Measurements from ENCODE around the gene FYB1.

Gene FYB1

DNA sequence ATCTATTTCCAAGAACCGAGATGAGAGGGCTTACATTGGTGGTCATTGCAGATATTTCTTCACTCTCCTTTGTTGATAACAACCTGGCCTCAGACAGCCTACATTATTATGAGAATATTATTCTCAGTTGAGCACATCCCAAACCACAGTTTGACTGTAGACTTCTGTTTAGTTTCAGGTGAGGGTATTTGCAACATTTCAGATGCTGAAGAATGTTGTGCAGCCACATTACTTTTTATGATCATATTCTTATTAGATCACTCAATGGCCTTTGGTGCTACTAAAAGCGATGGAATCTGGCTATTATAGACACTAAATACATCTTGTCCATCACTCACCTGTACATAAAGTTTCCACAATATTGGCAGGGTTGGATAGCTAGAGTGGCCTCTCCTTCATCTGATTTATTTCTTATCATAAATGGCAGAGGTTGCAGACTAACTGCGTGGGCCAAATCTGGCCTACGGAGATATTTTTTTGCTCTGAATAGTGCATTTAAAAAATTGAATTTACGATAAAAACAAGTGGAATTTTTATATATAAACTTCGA lies 119.0 kb downstream of the FYB1 start:
- Histone ChIP-seq H3K27me3 (ENCODE audit: insufficient read depth, poor library complexity, severe bottlenecking) (no peaks in the 10 kb centered on the region), H3K27ac (replicated peaks) (no peak overlapping the region), H3K4me3 (replicated peaks; ENCODE audit: insufficient read depth, low read length) (no peak overlapping the region)
- no peak for DNase-seq (ENCODE audit: low read depth in 1 of 2, low spot score in 1 of 2)
- TF ChIP-seq GABPA (IDR thresholded peaks at IDR 0.05; ENCODE audit: low read depth): no peak
- TF ChIP-seq, protein P1, sequence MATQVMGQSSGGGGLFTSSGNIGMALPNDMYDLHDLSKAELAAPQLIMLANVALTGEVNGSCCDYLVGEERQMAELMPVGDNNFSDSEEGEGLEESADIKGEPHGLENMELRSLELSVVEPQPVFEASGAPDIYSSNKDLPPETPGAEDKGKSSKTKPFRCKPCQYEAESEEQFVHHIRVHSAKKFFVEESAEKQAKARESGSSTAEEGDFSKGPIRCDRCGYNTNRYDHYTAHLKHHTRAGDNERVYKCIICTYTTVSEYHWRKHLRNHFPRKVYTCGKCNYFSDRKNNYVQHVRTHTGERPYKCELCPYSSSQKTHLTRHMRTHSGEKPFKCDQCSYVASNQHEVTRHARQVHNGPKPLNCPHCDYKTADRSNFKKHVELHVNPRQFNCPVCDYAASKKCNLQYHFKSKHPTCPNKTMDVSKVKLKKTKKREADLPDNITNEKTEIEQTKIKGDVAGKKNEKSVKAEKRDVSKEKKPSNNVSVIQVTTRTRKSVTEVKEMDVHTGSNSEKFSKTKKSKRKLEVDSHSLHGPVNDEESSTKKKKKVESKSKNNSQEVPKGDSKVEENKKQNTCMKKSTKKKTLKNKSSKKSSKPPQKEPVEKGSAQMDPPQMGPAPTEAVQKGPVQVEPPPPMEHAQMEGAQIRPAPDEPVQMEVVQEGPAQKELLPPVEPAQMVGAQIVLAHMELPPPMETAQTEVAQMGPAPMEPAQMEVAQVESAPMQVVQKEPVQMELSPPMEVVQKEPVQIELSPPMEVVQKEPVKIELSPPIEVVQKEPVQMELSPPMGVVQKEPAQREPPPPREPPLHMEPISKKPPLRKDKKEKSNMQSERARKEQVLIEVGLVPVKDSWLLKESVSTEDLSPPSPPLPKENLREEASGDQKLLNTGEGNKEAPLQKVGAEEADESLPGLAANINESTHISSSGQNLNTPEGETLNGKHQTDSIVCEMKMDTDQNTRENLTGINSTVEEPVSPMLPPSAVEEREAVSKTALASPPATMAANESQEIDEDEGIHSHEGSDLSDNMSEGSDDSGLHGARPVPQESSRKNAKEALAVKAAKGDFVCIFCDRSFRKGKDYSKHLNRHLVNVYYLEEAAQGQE (IDR thresholded peaks at IDR 0.05; ENCODE audit: insufficient replicate concordance, low read depth): no peak
- TF ChIP-seq, protein P2, sequence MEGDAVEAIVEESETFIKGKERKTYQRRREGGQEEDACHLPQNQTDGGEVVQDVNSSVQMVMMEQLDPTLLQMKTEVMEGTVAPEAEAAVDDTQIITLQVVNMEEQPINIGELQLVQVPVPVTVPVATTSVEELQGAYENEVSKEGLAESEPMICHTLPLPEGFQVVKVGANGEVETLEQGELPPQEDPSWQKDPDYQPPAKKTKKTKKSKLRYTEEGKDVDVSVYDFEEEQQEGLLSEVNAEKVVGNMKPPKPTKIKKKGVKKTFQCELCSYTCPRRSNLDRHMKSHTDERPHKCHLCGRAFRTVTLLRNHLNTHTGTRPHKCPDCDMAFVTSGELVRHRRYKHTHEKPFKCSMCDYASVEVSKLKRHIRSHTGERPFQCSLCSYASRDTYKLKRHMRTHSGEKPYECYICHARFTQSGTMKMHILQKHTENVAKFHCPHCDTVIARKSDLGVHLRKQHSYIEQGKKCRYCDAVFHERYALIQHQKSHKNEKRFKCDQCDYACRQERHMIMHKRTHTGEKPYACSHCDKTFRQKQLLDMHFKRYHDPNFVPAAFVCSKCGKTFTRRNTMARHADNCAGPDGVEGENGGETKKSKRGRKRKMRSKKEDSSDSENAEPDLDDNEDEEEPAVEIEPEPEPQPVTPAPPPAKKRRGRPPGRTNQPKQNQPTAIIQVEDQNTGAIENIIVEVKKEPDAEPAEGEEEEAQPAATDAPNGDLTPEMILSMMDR (IDR thresholded peaks at IDR 0.05; ENCODE audit: insufficient read depth, low read length): no peak
- TF ChIP-seq SPI1 (IDR thresholded peaks at IDR 0.05; ENCODE audit: borderline replicate concordance, low read depth): no peak
- TF ChIP-seq POLR2AphosphoS5 (IDR thresholded peaks at IDR 0.05; ENCODE audit: low read depth): no peak

DNA sequence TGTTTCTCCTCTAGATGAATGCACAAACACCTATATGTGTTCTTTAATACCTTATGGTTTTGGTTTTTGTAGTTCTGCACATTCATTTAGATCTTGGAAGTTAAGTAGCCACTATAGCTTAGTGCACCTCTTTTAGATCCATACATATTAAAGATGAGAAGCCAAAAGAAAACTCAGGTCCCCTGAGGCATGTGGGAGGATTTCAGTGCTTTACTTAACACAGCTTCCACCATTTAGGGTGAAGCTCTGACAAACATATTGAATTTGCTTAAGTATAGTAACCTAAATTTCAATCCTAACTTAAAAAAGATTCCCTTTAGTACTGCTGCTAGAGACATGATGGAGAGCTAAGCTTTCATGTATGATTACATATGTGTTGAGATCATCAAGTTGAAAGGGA lies 119.5 kb downstream of the FYB1 start:
- Histone ChIP-seq H3K4me3 (replicated peaks; ENCODE audit: insufficient read depth, low read length) (no peak overlapping the region), H3K27ac (replicated peaks) (no peak overlapping the region), H3K27me3 (ENCODE audit: insufficient read depth, poor library complexity, severe bottlenecking) (no peaks in the 10 kb centered on the region)
- DNase-seq (ENCODE audit: low read depth in 1 of 2, low spot score in 1 of 2): no peak
- TF ChIP-seq, protein P2 (IDR thresholded peaks at IDR 0.05; ENCODE audit: insufficient read depth, low read length): no peak
- TF ChIP-seq GABPA (IDR thresholded peaks at IDR 0.05; ENCODE audit: low read depth) (no peak), SPI1 (IDR thresholded peaks at IDR 0.05; ENCODE audit: borderline replicate concordance, low read depth) (no peak), POLR2AphosphoS5 (IDR thresholded peaks at IDR 0.05; ENCODE audit: low read depth) (no peak)
- TF ChIP-seq, protein P1 (IDR thresholded peaks at IDR 0.05; ENCODE audit: insufficient replicate concordance, low read depth): no peak

DNA sequence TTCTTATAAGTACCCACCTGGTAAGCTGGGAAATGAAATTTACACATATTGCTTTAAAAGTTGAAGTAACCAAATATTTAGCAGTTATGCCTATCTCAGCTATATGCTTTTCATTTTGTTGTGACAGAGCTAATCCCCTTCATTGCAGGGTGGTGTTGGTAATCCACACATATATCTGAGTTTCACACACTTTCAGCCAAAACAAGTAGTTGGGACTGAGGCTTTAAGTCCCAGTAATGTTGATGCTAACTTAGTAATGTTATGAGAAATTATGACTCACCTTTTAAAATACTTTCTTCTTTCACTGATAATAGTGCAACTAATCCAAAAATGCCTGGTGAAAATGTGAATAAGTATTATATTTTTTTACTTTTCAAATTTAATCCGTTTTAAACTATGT lies 126.0 kb downstream of the FYB1 start:
- Histone ChIP-seq H3K27ac (replicated peaks) (no peak overlapping the region), H3K4me3 (replicated peaks; ENCODE audit: insufficient read depth, low read length) (no peak overlapping the region), H3K27me3 (ENCODE audit: insufficient read depth, poor library complexity, severe bottlenecking) (no peaks in the 10 kb centered on the region)
- TF ChIP-seq SPI1 (IDR thresholded peaks at IDR 0.05; ENCODE audit: borderline replicate concordance, low read depth): no peak
- TF ChIP-seq, protein P2 (IDR thresholded peaks at IDR 0.05; ENCODE audit: insufficient read depth, low read length): no peak
- TF ChIP-seq GABPA (IDR thresholded peaks at IDR 0.05; ENCODE audit: low read depth): no peak
- TF ChIP-seq, protein P1 (IDR thresholded peaks at IDR 0.05; ENCODE audit: insufficient replicate concordance, low read depth): no peak
- no peak for TF ChIP-seq POLR2AphosphoS5 (IDR thresholded peaks at IDR 0.05; ENCODE audit: low read depth)
- DNase-seq (ENCODE audit: low read depth in 1 of 2, low spot score in 1 of 2): no peak

Data from HL-60 (cell line).